GM04503 (cell line): ENCODE data around the gene SLC41A3.

ENCODE experiments used
- DNase-seq: peaks from one replicate; pipeline ENCODE4 v3.0.0-alpha.2; 2012; ENCODE audit warnings: low read depth

The SLC41A3 gene

DNA sequence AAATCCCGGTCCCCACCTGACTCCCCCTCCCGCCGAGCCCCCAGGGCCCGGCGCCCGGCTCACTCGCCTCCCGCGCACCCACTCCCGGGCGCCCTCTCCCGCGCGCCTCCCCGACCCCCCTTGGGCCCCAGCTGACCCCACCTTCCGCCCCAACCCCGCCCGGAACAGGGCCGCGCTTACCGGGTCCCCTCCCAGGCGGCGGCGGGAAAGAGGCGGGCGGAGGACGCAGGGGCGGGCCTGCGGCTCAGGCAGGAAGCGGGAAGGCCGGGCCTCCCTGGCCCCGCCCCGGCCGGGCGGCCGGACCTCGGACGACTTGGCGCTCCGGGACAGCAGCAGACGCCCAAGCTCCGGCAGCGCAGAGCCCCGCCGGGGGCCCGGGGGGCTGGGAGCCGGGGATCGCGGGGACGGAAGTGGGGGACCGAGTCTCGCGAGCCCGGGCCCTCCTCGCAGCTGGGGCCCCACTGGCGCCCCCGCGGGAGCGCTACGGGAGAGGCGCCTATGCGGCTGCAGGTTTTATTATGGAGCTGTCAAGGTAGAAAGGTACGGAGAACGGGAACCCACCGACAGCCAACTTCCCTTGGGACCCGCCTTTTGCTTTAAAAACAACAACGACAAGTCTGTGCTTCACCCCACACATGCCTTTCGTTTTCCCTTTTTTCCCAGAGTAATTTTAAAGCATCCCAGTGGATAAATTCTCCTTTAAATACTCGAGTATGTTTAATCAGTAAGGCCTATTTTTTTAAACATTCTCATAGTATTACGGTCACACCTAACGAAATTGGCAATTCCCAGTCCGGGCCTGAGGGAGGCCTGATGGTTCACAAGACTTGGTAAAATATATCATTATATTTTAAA, at the start of gene SLC41A3:
Gene SLC41A3 (minus strand): TSS at position 212 of the 855 bp plus-strand sequence. CDS start 15,905 bp downstream, outside the sequence.
- no peak for DNase-seq

- no peak for DNase-seq
These were observed 49.7 kb upstream of the SLC41A3 start for GRCh38 chr3:126133606-126134005.

GRCh38 chr3:126132751-126133511, 49.0 kb upstream of the SLC41A3 start:
- no peak for DNase-seq

- no peak for DNase-seq
These were observed 48.2 kb upstream of the SLC41A3 start for GRCh38 chr3:126131881-126132750.

GRCh38 chr3:126130981-126131745, 47.2 kb upstream of the SLC41A3 start:
- DNase-seq = no peak

DNA sequence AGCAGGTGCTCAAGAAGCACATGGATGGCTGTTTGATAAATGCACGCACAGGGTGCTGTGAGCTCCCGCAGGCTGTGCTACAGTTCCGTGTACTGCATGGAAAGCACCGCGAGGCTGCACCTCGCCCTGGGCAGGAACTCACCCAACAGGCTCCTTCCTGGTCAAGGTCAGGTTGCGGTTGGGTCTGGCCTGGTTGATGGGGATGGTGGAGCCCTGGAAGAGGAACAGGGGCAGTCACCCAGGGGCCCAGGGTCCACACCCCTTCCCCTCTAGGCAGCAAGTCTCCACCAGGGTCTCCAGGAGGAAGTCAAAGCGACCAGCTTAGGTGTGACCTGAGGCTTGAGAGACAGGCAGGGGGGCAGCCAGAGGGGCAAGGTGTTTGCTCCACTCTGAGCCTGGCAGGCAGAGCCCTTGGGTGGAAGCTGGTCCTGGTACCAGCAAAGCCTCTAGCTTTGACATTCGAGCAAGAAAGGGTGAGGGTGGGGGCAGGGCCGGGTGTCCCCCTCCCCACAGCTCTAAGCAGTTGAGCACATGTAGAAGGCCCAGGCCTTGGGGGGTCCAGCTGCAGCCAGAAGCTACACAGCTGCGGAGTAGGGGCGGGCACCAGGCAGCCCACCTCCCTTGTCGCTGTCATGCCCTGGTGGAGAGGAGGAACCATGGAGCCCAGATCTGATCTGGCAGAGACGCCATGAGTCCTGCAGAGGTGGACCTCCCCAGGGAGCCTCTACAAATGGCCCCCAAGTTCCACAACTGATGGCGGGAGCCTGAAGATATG, 46.3 kb upstream of the SLC41A3 start:
- no peak for DNase-seq

GRCh38 chr3:126129398-126129891, 45.5 kb upstream of the SLC41A3 start:
- DNase-seq = no peak

- DNase-seq = no peak
These were observed 44.8 kb upstream of the SLC41A3 start for GRCh38 chr3:126128504-126129397.

DNA sequence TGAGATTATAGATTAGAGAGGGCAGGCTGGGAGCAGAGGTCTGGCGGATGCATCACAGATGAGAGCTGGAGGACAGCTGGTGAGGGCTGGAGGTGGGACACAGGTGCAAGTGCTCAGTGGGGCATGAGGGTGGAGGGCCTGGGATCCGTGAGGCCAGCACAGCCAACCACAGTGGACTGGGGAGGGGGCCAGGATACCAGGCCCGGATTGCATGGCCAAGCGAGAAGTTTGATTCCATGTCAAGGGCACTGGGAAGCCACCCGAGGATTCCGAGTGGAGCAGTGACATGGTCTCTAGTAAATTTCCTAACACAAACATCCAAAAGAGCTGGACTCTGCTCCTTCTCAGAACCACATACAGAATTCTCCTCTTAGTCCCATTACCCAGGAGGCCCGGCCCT, 44.0 kb upstream of the SLC41A3 start:
- no peak for DNase-seq

DNA sequence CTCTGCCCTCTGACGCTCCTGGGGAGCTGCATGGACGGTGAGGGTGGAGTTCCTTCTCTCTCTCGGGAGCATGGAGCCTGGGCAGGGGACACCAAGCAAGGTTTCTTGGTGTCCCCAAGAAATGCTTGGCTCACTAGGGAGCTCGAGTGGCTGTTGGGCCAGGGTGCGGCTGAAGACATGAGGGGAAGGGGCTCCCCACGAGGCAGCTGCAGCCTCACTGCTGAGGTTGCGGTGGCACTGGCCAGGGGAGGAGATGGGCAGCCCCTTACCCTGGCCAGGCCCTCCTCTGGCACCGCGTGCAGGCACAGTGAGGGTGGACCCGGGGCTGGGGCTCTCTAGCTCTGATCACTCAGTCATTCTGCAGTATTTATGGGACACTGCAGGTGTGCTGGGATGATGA, 43.5 kb upstream of the SLC41A3 start:
- DNase-seq = no peak

DNA sequence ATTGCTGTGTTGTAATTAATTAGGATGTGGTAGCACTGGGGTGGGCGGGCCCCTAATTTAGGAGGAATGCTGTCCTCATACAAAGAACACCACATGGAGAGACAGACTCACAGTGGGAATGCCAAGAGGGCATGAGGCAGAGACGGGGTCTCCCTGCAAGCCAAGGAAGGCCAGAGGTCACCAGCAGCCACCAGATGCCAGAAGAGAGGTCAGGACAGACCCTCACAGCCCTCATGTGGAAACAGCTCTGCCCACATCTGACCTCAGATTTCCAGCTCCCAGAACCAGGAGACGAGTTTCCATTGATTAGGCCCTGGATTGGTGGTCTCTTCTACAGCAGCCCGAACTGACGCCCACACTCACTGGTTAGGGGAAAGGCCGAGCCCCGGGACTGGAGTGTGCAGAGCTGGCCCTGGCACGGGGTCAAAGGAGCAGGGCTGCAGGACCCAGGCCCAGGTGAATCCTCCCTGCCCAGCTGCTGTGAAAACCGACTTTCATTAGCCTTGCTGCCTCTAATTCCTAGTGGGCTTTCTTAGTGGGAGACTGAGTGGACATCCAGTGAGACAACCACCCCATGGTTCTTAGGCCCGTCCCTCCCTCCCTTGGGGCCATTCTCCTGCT, 43.0 kb upstream of the SLC41A3 start:
- DNase-seq = no peak

DNA sequence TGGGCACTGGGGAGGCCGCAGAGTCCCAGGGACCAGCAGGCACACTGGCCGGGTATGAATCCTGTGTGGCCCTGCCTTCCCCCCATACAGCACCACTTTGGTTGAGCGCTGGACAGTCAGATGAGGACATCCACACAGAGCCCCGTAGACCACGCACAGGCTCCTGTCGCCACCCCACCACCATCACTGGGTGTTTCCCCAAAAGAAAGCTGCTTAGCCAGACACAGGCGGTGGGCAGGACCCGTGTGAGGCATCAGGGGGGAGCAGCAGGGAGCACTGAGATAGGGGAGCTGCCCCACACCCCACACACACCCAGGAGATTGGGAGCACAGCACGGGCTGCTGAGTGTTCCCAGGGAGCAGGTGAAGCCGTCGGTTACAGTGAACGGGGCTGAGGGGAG, 42.4 kb upstream of the SLC41A3 start:
- DNase-seq = no peak

GRCh38 chr3:126125781-126126251, 41.9 kb upstream of the SLC41A3 start:
- DNase-seq = no peak

- no peak for DNase-seq
These were observed 41.4 kb upstream of the SLC41A3 start for GRCh38 chr3:126125341-126125740.

GRCh38 chr3:126124896-126125295, 41.0 kb upstream of the SLC41A3 start:
- no peak for DNase-seq

DNA sequence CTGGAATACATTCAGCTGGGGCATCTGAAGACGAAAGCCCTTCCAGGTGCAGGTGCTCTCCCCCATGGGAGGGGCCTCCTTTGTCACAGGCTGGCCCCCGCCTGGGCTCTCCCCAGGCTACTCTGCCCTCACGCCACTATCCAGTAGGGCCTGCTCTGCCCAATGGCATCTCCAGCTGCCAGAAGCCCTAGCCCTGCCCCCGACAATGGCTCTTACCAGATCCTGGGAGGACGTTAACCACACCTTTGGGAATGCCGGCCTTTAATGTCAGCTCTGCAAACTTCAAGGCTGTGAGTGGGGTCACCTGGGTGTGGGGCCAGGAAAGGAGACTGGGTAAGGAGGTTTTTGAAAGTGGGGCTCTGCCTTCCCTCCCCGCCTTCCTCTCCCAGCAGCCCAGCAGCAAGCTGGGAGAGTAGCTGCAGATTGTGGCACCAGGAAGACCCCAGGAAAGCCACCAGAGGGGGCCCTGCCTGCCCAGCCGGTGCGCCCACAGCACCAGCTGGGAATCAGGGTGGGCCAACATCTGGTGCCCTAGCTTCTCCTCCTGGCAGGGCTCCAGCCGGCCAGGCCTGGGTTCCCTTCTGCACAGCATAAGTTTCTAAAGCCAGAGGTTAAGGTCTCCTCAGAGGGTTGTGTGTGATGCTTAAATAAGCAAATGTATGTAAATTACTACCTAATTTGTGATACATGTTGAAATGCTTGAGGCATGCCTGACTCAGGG, 40.4 kb upstream of the SLC41A3 start:
- no peak for DNase-seq

DNA sequence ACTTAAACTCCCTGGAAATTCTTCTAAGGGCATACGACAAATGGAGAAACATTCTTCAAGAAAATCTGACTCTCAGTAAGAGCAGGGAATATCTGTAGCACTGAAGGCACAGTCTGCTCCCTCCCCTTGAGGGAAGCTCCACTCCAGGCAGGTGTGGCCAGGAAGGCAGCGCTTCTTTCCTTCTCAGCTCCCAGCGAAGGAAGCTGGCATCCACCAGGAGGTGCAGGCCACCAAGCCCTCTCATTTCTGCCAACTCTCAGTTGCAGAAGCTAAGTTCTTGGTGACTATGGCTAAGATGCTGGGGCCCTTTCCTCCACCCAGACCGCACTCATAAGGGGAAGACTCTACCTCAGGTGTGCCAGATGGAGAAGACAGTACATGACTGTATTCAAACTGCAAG, 37.7 kb upstream of the SLC41A3 start:
- no peak for DNase-seq

- DNase-seq = no peak
These were observed 37.1 kb upstream of the SLC41A3 start for GRCh38 chr3:126121074-126121473.
